ENCODE data around the gene CBX1.
A peak's percentile ranks its signal among the peaks of the same experiment; 100 is the strongest.

The CBX1 gene

GRCh38 chr17:48025904-48026501 lies 75.3 kb downstream of the CBX1 start:
- no peaks in the 10 kb centered on the region for H3K9me3 ChIP-seq (ENCODE audit: control insufficient read depth, insufficient read depth, low read length)
- H3K27ac ChIP-seq (ENCODE audit: low read length): no peak overlapping the region
- WGBS (ENCODE audit: insufficient coverage, insufficient read length): no CpG with 5 or more reads among the region's 8 CpGs
- H3K4me1 ChIP-seq (ENCODE audit: control insufficient read depth, insufficient read depth, low read length): peaks cover 4% of the 10 kb centered on the region; the same call in 1 of the 2 replicates
- H3K4me3 ChIP-seq (ENCODE audit: low read length): no peak overlapping the region
- peaks cover 7% of the 10 kb centered on the region; the same call in 1 of the 2 replicates for H3K27me3 ChIP-seq (ENCODE audit: control insufficient read depth, insufficient read depth, low read length)
- no peak for DNase-seq (ENCODE audit: low read depth, low spot score)
- no peaks in the 10 kb centered on the region for H3K36me3 ChIP-seq (ENCODE audit: control insufficient read depth, insufficient read depth, low read length)

GRCh38 chr17:48025040-48025903 lies 76.0 kb downstream of the CBX1 start:
- WGBS (ENCODE audit: insufficient coverage, insufficient read length): no CpG with 5 or more reads among the region's 56 CpGs
- no peak for DNase-seq (ENCODE audit: low read depth, low spot score)
- Histone ChIP-seq H3K4me3 (ENCODE audit: low read length) (peak overlapping the region; percentile 18; the same call in 1 of the 2 replicates), H3K27me3 (ENCODE audit: control insufficient read depth, insufficient read depth, low read length) (peaks cover 7% of the 10 kb centered on the region; the same call in 1 of the 2 replicates), H3K36me3 (ENCODE audit: control insufficient read depth, insufficient read depth, low read length) (no peaks in the 10 kb centered on the region), H3K4me1 (ENCODE audit: control insufficient read depth, insufficient read depth, low read length) (peaks cover 4% of the 10 kb centered on the region; the same call in 1 of the 2 replicates), H3K9me3 (ENCODE audit: control insufficient read depth, insufficient read depth, low read length) (no peaks in the 10 kb centered on the region), H3K27ac (ENCODE audit: low read length) (no peak overlapping the region)

GRCh38 chr17:48024149-48025039 lies 76.9 kb downstream of the CBX1 start:
- H3K27ac ChIP-seq (ENCODE audit: low read length): no peak overlapping the region

DNA sequence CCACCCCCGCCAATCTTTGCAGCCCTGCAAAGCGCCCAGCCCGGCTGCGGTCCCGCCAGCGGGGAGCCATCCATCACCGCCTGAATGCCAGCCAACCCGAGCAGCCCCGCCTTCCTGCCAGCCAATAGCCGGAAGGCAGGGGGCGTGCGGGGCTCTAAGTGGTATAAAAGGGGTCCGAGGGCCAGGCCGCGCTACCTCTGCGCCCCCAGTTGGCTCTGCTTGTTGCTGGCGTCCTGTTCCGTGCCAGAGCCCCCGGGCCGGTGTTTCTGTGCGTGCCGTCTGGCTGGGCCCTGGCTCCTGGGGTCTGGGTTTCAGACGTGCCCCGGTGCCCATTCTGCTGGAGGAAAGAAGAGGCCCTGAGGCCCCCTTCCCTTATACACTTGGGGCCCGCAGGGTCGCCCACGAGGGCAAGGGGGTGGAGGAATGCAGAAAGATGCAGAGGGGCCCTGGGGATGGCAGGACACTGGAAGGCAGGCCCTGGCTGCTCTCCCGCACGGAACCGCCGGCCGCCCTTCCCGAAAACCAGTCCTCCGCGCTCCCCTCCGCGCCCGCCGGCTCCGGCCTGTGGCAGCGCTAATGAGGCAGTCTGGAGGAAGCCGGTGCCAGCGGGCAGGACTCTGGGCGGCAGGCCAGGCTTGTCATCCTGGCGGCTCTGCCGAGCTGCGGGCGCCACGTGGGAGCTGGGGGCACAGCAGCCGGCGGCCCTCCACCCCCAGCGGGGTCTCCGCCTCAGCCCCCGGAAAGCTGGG lies 77.7 kb downstream of the CBX1 start:
- no CpG with 5 or more reads among the region's 54 CpGs for WGBS (ENCODE audit: insufficient coverage, insufficient read length)
- H3K9me3 ChIP-seq (ENCODE audit: control insufficient read depth, insufficient read depth, low read length): no peaks in the 10 kb centered on the region
- H3K4me1 ChIP-seq (ENCODE audit: control insufficient read depth, insufficient read depth, low read length): peaks cover 4% of the 10 kb centered on the region; the same call in 1 of the 2 replicates
- H3K36me3 ChIP-seq (ENCODE audit: control insufficient read depth, insufficient read depth, low read length): no peaks in the 10 kb centered on the region
- peaks cover 7% of the 10 kb centered on the region; the same call in 1 of the 2 replicates for H3K27me3 ChIP-seq (ENCODE audit: control insufficient read depth, insufficient read depth, low read length)
- DNase-seq (ENCODE audit: low read depth, low spot score): no peak
- H3K27ac ChIP-seq (ENCODE audit: low read length): no peak overlapping the region
- H3K4me3 ChIP-seq (ENCODE audit: low read length): peak overlapping the region; percentile 41; the same call in 1 of the 2 replicates

More at GRCh38 chr17:48024149-48025039, 76.9 kb downstream of the CBX1 start:
- Histone ChIP-seq H3K4me3 (ENCODE audit: low read length) (peak overlapping the region; percentile 41; the same call in 1 of the 2 replicates), H3K27me3 (ENCODE audit: control insufficient read depth, insufficient read depth, low read length) (peaks cover 7% of the 10 kb centered on the region; the same call in 1 of the 2 replicates), H3K36me3 (ENCODE audit: control insufficient read depth, insufficient read depth, low read length) (no peaks in the 10 kb centered on the region), H3K4me1 (ENCODE audit: control insufficient read depth, insufficient read depth, low read length) (peaks cover 4% of the 10 kb centered on the region; the same call in 1 of the 2 replicates), H3K9me3 (ENCODE audit: control insufficient read depth, insufficient read depth, low read length) (no peaks in the 10 kb centered on the region)
- no peak for DNase-seq (ENCODE audit: low read depth, low spot score)
- no CpG with 5 or more reads among the region's 54 CpGs for WGBS (ENCODE audit: insufficient coverage, insufficient read length)

DNA sequence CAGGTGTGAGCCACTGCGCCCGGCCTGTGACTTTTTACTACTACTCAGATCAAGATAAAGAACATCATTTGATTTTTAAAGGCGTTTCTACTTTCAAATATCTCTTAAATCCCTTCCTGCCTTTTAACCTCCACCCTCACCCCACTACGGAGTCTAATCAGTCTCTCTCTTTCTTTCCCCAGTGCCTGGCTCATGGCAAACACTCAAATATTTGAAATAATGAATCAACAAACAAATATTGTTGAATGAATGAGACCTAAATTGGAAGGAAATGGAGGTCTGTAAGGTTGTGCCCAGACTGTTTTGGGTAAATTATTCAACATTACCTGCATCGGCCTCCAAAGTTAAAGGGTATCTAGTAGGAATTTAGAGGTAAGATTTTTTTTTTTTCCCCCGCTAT lies 78.4 kb downstream of the CBX1 start:
- no peak for DNase-seq (ENCODE audit: low read depth, low spot score)
- Histone ChIP-seq H3K4me1 (ENCODE audit: control insufficient read depth, insufficient read depth, low read length) (peaks cover 4% of the 10 kb centered on the region; the same call in 1 of the 2 replicates), H3K27me3 (ENCODE audit: control insufficient read depth, insufficient read depth, low read length) (peaks cover 7% of the 10 kb centered on the region; the same call in 1 of the 2 replicates), H3K4me3 (ENCODE audit: low read length) (no peak overlapping the region), H3K9me3 (ENCODE audit: control insufficient read depth, insufficient read depth, low read length) (no peaks in the 10 kb centered on the region), H3K36me3 (ENCODE audit: control insufficient read depth, insufficient read depth, low read length) (no peaks in the 10 kb centered on the region), H3K27ac (ENCODE audit: low read length) (no peak overlapping the region)
- no CpG with 5 or more reads among the region's 6 CpGs for WGBS (ENCODE audit: insufficient coverage, insufficient read length)

DNA sequence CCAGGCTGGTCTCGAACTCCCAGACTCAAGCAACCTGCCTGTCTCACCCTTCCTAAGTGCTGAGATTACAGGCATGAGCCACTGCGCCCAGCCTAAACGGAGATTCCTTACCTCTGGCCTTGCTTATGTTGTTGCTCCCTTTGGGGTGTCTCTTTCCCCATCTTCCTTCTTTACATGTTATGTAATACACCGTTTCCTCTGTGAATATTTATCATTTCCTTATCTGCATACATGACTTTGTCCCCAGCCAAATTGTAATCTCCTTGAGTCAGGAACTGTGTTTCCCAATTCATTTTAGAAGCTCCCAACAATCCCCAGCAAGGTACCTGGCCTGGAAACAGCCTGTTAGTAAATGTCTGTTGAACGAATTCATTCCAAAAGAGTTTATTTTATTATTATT lies 79.3 kb downstream of the CBX1 start:
- Histone ChIP-seq H3K4me1 (ENCODE audit: control insufficient read depth, insufficient read depth, low read length) (peaks cover 4% of the 10 kb centered on the region; the same call in 1 of the 2 replicates), H3K36me3 (ENCODE audit: control insufficient read depth, insufficient read depth, low read length) (no peaks in the 10 kb centered on the region), H3K27me3 (ENCODE audit: control insufficient read depth, insufficient read depth, low read length) (peaks cover 7% of the 10 kb centered on the region; the same call in 1 of the 2 replicates), H3K27ac (ENCODE audit: low read length) (no peak overlapping the region), H3K4me3 (ENCODE audit: low read length) (no peak overlapping the region), H3K9me3 (ENCODE audit: control insufficient read depth, insufficient read depth, low read length) (no peaks in the 10 kb centered on the region)
- WGBS (ENCODE audit: insufficient coverage, insufficient read length): no CpG with 5 or more reads among the region's 5 CpGs
- DNase-seq (ENCODE audit: low read depth, low spot score): no peak

Measured in iPS DF 6.9 (cell line).